MM.1S (cell line): Measurements from ENCODE around the gene SAFB2.

ENCODE experiments used
- DNase-seq: peaks from one replicate; pipeline ENCODE4 v3.0.0-alpha.2; 2015
- H2AFZ ChIP-seq: fragments of 300-600 bp; sonication (generic); 2 replicates; pipeline ENCODE4 v1.6.0; 2016; ENCODE audit warnings: antibody characterized with exemption, low read length
- H3F3A ChIP-seq: fragments of 300-600 bp; sonication (generic); 2 replicates; pipeline ENCODE4 v1.6.1; 2016; ENCODE audit warnings: mild to moderate bottlenecking, antibody characterized with exemption, low read length, moderate library complexity, mixed read lengths; ENCODE audit not compliant: insufficient read depth
- H3K27ac ChIP-seq: fragments of 300-600 bp; sonication (generic); 2 replicates; pipeline ENCODE4 v1.5.1; 2016; ENCODE audit warnings: mild to moderate bottlenecking, low read length
- H3K27me3 ChIP-seq: fragments of 300-600 bp; sonication (generic); replicated peaks from 2 replicates; pipeline ENCODE4 v1.6.0; 2016; ENCODE audit warnings: low read length; ENCODE audit not compliant: insufficient read depth
- H3K36me3 ChIP-seq: fragments of 300-600 bp; sonication (generic); replicated peaks from 2 replicates; pipeline ENCODE4 v1.6.1; 2016; ENCODE audit warnings: mild to moderate bottlenecking, low read length, mixed read lengths; ENCODE audit not compliant: insufficient read depth
- H3K4me1 ChIP-seq: fragments of 300-600 bp; sonication (generic); 2 replicates; pipeline ENCODE4 v1.6.1; 2016; ENCODE audit warnings: low read length, mixed read lengths
- H3K4me2 ChIP-seq: fragments of 300-600 bp; sonication (generic); 2 replicates; pipeline ENCODE4 v1.6.0; 2016; ENCODE audit warnings: low read depth, low read length
- H3K4me3 ChIP-seq: fragments of 300-600 bp; sonication (generic); 2 replicates; pipeline ENCODE4 v1.5.1; 2016; ENCODE audit warnings: low read length, mixed read lengths
- H3K79me2 ChIP-seq: fragments of 300-600 bp; sonication (generic); 2 replicates; pipeline ENCODE4 v1.6.1; 2016; ENCODE audit warnings: mixed run types, low read length, mixed read lengths
- H3K9ac ChIP-seq: fragments of 300-600 bp; sonication (generic); 2 replicates; pipeline ENCODE4 v1.6.1; 2016; ENCODE audit warnings: low read length, mixed read lengths
- H3K9me2 ChIP-seq: fragments of 300-600 bp; sonication (generic); replicated peaks from 2 replicates; pipeline ENCODE4 v1.6.1; 2016; ENCODE audit warnings: mild to moderate bottlenecking, low read length, mixed read lengths; ENCODE audit not compliant: insufficient read depth
- H3K9me3 ChIP-seq: fragments of 300-600 bp; sonication (generic); replicated peaks from 2 replicates; pipeline ENCODE4 v1.6.1; 2016; ENCODE audit warnings: mild to moderate bottlenecking, low read length, mixed read lengths; ENCODE audit not compliant: insufficient read depth
- H4K20me1 ChIP-seq: fragments of 300-600 bp; sonication (generic); 2 replicates; pipeline ENCODE4 v1.6.1; 2016; ENCODE audit warnings: mild to moderate bottlenecking, low read length, moderate library complexity, mixed read lengths; ENCODE audit not compliant: insufficient read depth
- CTCF ChIP-seq: fragments of 300-600 bp; sonication (generic); IDR thresholded peaks from 2 replicates; pipeline ENCODE4 v1.5.1; 2016; ENCODE audit warnings: antibody characterized with exemption, low read length, mixed read lengths
- EZH2 ChIP-seq: fragments of 300-600 bp; sonication (generic); optimal IDR thresholded peaks from 2 replicates; pipeline ENCODE3; 2017; ENCODE audit warnings: low read depth, mild to moderate bottlenecking, antibody characterized with exemption, low read length, mixed read lengths
- EZH2phosphoT487 ChIP-seq: fragments of 300-600 bp; sonication (generic); IDR thresholded peaks from 2 replicates; pipeline ENCODE4 v1.6.1; 2018; ENCODE audit warnings: antibody characterized with exemption, low read length

SAFB2 gene

DNA sequence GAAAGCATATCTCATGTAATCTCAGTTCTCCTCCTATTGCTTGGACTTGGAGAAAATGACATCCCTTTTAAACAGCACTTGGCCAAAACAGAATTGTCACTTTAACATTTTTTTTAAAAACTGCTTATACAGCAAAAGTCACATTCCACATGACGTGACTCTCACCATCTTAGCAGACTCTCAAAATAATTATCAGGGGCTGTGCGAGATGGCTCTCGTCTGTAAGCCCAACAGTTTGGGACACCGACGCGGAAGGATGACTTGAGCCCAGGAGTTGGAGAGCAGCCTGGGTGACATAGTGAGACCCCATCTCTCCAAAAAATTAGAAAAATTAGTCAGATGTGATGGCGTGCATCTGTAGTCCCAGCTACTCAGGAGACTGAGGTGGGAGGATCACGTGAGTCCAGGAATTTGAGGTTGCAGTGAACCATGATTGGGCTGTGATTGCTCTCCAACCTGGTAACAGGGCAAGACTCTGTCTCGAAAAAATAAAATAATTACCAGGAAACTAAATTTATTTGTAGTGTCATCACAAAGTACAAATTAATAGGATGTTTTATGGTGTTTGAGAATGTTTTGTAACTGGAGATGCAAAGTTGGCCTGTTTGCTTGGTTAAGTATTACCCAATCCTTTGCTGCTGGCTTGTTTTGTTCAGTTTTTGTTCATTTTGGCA, 9.1 kb upstream of the SAFB2 start:
- no peaks in the 10 kb centered on the region for H3K9me3 ChIP-seq
- no peak for DNase-seq
- no peaks in the 10 kb centered on the region for H3K27me3 ChIP-seq
- H4K20me1 ChIP-seq, result peaks cover 87% of the 10 kb centered on the region
- peaks cover 36% of the 10 kb centered on the region for H3K36me3 ChIP-seq
- H3K9me2 ChIP-seq, result no peaks in the 10 kb centered on the region
- H3K79me2 ChIP-seq, result peaks cover 100% of the 10 kb centered on the region
- peaks cover 24% of the 10 kb centered on the region for H3K4me1 ChIP-seq
- peaks cover 16% of the 10 kb centered on the region for H3F3A ChIP-seq
- TF ChIP-seq CTCF (no peak), EZH2 (no peak), EZH2phosphoT487 (no peak)
- H3K4me3 ChIP-seq, result no peak overlapping the region
- H2AFZ ChIP-seq, result no peak overlapping the region
- H3K27ac ChIP-seq, result no peak overlapping the region
- no peak overlapping the region for H3K9ac ChIP-seq
- H3K4me2 ChIP-seq, result no peak overlapping the region

GRCh38 chr19:5628919-5629481, 6.4 kb upstream of the SAFB2 start:
- H3F3A ChIP-seq, result peaks cover 26% of the 10 kb centered on the region
- no peak overlapping the region for H3K9ac ChIP-seq
- H3K36me3 ChIP-seq, result peaks cover 35% of the 10 kb centered on the region
- H3K4me1 ChIP-seq, result peaks cover 46% of the 10 kb centered on the region
- H3K27me3 ChIP-seq, result no peaks in the 10 kb centered on the region
- no peaks in the 10 kb centered on the region for H3K9me2 ChIP-seq
- no peak overlapping the region for H3K4me3 ChIP-seq
- no peak overlapping the region; the same call in 1 of the 2 replicates for H3K4me2 ChIP-seq
- DNase-seq, result no peak
- H4K20me1 ChIP-seq, result peaks cover 88% of the 10 kb centered on the region
- peaks cover 100% of the 10 kb centered on the region for H3K79me2 ChIP-seq
- no peak for TF ChIP-seq EZH2phosphoT487
- TF ChIP-seq EZH2, result no peak
- no peak for TF ChIP-seq CTCF
- no peak overlapping the region for H2AFZ ChIP-seq
- H3K9me3 ChIP-seq, result no peaks in the 10 kb centered on the region
- no peak overlapping the region for H3K27ac ChIP-seq

DNA sequence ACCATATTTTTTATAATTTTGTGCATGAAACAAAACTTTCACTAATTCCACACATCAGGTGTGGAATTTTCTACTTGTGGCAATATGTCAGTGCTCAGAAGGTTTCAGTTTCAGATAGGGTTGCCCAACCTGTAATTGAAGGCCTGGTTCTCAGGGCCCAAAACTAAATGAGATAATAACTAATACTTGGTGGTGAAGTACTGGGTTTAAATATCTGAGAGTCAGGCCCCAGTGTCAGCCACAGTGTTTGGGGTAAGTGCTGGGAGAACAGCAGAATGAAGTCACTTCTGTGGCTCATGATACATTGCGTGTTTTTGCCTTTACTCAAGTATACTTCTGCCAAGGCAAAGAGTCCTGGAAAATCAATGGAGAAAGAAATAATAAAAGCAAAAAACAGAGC, 5.9 kb upstream of the SAFB2 start:
- peak; percentile 76 for DNase-seq
- no peak overlapping the region for H3K9ac ChIP-seq
- no peak overlapping the region for H3K27ac ChIP-seq
- peaks cover 100% of the 10 kb centered on the region for H3K79me2 ChIP-seq
- peaks cover 35% of the 10 kb centered on the region for H3K36me3 ChIP-seq
- H3F3A ChIP-seq, result peaks cover 26% of the 10 kb centered on the region
- H2AFZ ChIP-seq, result no peak overlapping the region
- no peaks in the 10 kb centered on the region for H3K9me2 ChIP-seq
- H3K4me1 ChIP-seq, result peaks cover 46% of the 10 kb centered on the region
- H3K27me3 ChIP-seq, result no peaks in the 10 kb centered on the region
- H3K4me2 ChIP-seq, result no peak overlapping the region; the same call in 1 of the 2 replicates
- TF ChIP-seq EZH2 (no peak), EZH2phosphoT487 (no peak), CTCF (no peak)
- no peaks in the 10 kb centered on the region for H3K9me3 ChIP-seq
- no peak overlapping the region for H3K4me3 ChIP-seq
- H4K20me1 ChIP-seq, result peaks cover 86% of the 10 kb centered on the region
